ENCODE measurements around the gene CYTH4.
A peak's percentile ranks its signal among the peaks of the same experiment; 100 is the strongest.

The CYTH4 gene

DNA sequence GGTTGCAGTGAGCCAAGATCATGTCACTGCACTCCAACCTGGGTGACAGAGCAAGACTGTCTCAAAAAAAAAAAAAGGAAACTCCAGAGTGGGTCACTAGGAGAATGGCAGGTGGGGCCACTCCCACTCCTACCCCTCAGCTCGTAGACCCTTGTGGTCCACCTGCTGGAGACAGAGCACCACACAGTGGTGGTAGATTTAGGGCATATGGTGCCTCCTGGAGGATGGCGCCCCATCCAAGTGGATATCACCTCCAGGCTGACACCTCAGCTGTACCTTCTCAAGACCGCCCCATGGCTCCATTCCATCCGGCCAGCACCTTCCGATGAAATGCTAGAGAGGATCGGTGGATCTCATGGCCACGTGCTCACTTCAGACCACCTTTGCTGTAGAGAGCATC, 6.2 kb downstream of the CYTH4 start:
- TF ChIP-seq, protein P1, sequence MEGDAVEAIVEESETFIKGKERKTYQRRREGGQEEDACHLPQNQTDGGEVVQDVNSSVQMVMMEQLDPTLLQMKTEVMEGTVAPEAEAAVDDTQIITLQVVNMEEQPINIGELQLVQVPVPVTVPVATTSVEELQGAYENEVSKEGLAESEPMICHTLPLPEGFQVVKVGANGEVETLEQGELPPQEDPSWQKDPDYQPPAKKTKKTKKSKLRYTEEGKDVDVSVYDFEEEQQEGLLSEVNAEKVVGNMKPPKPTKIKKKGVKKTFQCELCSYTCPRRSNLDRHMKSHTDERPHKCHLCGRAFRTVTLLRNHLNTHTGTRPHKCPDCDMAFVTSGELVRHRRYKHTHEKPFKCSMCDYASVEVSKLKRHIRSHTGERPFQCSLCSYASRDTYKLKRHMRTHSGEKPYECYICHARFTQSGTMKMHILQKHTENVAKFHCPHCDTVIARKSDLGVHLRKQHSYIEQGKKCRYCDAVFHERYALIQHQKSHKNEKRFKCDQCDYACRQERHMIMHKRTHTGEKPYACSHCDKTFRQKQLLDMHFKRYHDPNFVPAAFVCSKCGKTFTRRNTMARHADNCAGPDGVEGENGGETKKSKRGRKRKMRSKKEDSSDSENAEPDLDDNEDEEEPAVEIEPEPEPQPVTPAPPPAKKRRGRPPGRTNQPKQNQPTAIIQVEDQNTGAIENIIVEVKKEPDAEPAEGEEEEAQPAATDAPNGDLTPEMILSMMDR (conservative IDR thresholded peaks at IDR 0.05): no peak
- no peak overlapping the region for H3K27ac ChIP-seq

- TF ChIP-seq, protein P1 (conservative IDR thresholded peaks at IDR 0.05): no peak
- H3K27ac ChIP-seq: no peak overlapping the region
Measured at GRCh38 chr22:37289156-37289735, 6.9 kb downstream of the CYTH4 start.

GRCh38 chr22:37290737-37291136, 8.4 kb downstream of the CYTH4 start:
- TF ChIP-seq, protein P1 (conservative IDR thresholded peaks at IDR 0.05): no peak
- peak overlapping the region; percentile 66 for H3K27ac ChIP-seq

GRCh38 chr22:37291559-37292298, 9.4 kb downstream of the CYTH4 start:
- H3K27ac ChIP-seq: peak overlapping the region; percentile 66
- TF ChIP-seq, protein P1 (conservative IDR thresholded peaks at IDR 0.05): no peak

DNA sequence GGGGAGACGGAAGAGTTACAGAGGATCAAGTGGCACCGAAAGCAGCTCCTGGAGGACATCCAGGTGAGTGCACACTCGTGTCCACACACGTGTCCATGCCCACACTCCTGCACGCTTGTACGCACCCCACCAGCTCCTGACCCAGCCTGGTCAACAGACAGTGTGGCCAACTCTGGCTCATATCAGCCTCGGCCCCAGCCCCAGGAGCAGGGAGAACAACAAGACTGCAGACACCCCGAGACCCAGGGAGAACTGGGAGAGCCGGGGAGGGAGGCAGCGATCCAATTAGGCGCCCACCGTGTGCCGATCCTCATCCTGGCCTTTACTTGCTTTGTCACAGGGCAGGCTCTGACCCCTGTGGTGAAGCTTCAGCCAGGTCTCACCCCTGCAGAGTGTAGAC, 10.3 kb downstream of the CYTH4 start:
- TF ChIP-seq, protein P1 (conservative IDR thresholded peaks at IDR 0.05): no peak
- no peak overlapping the region for H3K27ac ChIP-seq

DNA sequence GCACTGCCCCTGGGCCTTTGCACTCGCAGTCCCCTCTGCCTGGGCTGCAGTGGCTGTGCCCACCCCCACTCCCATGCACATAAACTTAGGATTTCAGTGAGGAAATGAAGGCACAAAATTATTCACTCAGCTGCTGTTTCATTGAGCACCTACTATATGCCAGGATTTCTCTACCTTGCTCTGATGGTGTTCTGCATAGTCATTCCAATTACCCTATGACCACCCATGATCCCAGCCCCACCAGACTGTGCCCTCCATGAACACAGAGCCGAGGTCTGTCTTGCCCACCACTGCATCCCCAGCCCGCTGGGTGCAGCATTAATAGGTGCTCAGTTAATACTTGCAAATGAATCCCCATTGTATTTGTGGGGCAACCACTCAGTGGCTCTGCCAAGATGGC, 10.9 kb downstream of the CYTH4 start:
- H3K27ac ChIP-seq: no peak overlapping the region
- TF ChIP-seq, protein P1 (conservative IDR thresholded peaks at IDR 0.05): no peak

DNA sequence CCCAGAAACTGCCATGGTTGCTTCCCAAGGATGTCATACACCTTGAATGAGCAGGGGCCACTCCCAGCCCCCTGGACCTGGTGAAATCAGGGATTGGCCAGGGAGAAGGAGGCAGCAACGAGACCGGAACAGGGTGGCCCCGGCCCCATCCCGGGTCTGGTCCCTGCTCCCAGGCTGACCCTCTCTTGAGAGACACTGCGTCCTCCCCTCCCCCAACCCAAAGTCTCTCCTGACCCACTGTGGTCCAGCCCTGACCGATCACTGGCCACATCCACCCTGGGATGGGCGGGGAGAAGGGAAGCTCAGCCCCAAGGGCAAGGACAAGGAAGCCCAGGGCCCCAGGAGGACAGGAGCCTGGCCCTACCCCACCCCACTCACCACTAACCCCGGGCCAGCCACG, 12.4 kb downstream of the CYTH4 start:
- H3K27ac ChIP-seq: no peak overlapping the region
- TF ChIP-seq, protein P1 (conservative IDR thresholded peaks at IDR 0.05): no peak
